ES-I3 (cell line): ENCODE results near the gene SH3BGRL.
"Not testable (repeated sequence)": the region's sequence is repeated elsewhere in the genome, so short reads cannot be mapped to it uniquely, and the experiment has no call there.

Experiments used
- H3K36me3 ChIP-seq: 2 replicates; pipeline ENCODE4 v1.6.1; 2013; ENCODE audit warnings: mild to moderate bottlenecking, low read length, control low read depth, moderate library complexity; ENCODE audit not compliant: insufficient read depth
- H3K4me1 ChIP-seq: 2 replicates; pipeline ENCODE4 v1.6.1; 2013; ENCODE audit warnings: mild to moderate bottlenecking, control low read depth, low read length; ENCODE audit not compliant: insufficient read depth
- H3K9ac ChIP-seq: 2 replicates; pipeline ENCODE4 v1.6.1; 2013; ENCODE audit warnings: low read depth, mild to moderate bottlenecking, low read length, moderate library complexity
- H3K9me3 ChIP-seq: 2 replicates; pipeline ENCODE4 v1.6.1; 2013; ENCODE audit warnings: mild to moderate bottlenecking, low read length, moderate library complexity; ENCODE audit not compliant: control insufficient read depth, insufficient read depth

The SH3BGRL gene

GRCh38 chrX:81291996-81292395 lies 90.1 kb downstream of the SH3BGRL start:
- Histone ChIP-seq H3K9me3 (peaks cover 24% of the 10 kb centered on the region), H3K4me1 (no peaks in the 10 kb centered on the region)

GRCh38 chrX:81294101-81294500 lies 92.2 kb downstream of the SH3BGRL start:
- no peaks in the 10 kb centered on the region for H3K4me1 ChIP-seq
- H3K9me3 ChIP-seq = peaks cover 24% of the 10 kb centered on the region
- no peak overlapping the region for H3K9ac ChIP-seq
- H3K36me3 ChIP-seq = no peaks in the 10 kb centered on the region; the same call in 1 of the 2 replicates

More at GRCh38 chrX:81291996-81292395, 90.1 kb downstream of the SH3BGRL start:
- H3K36me3 ChIP-seq = no peaks in the 10 kb centered on the region; the same call in 1 of the 2 replicates
- no peak overlapping the region for H3K9ac ChIP-seq

GRCh38 chrX:81301877-81302276 lies 100.0 kb downstream of the SH3BGRL start:
- no peaks in the 10 kb centered on the region for H3K4me1 ChIP-seq
- H3K36me3 ChIP-seq = no peaks in the 10 kb centered on the region
- no peaks in the 10 kb centered on the region for H3K9me3 ChIP-seq
- no peak overlapping the region for H3K9ac ChIP-seq

- H3K36me3 ChIP-seq = no peaks in the 10 kb centered on the region
- H3K9ac ChIP-seq = no peak overlapping the region
- no peaks in the 10 kb centered on the region for H3K4me1 ChIP-seq
- H3K9me3 ChIP-seq = no peaks in the 10 kb centered on the region
These were observed 102.7 kb downstream of the SH3BGRL start for GRCh38 chrX:81304563-81304962.

- Histone ChIP-seq H3K36me3 (no peaks in the 10 kb centered on the region), H3K9me3 (no peaks in the 10 kb centered on the region), H3K4me1 (no peaks in the 10 kb centered on the region), H3K9ac (no peak overlapping the region)
These were observed 103.3 kb downstream of the SH3BGRL start for GRCh38 chrX:81305240-81305639.

- Histone ChIP-seq H3K9ac (no peak overlapping the region), H3K9me3 (no peaks in the 10 kb centered on the region; the same call in 1 of the 2 replicates), H3K4me1 (no peaks in the 10 kb centered on the region), H3K36me3 (no peaks in the 10 kb centered on the region)
These were observed 106.4 kb downstream of the SH3BGRL start for GRCh38 chrX:81308086-81308829.

GRCh38 chrX:81316163-81316562 lies 114.3 kb downstream of the SH3BGRL start:
- H3K36me3 ChIP-seq = 0 out of 2 replicates have a peak, but pooled peaks cover 2% of the 10 kb centered on the region
- H3K9me3 ChIP-seq = no peaks in the 10 kb centered on the region; the same call in 1 of the 2 replicates
- no peaks in the 10 kb centered on the region for H3K4me1 ChIP-seq
- no peak overlapping the region for H3K9ac ChIP-seq

- H3K4me1 ChIP-seq, H3K36me3 ChIP-seq, H3K9me3 ChIP-seq, H3K9ac ChIP-seq: not testable (repeated sequence)
These were observed 129.8 kb downstream of the SH3BGRL start for GRCh38 chrX:81331653-81332052.

GRCh38 chrX:81336455-81337152 lies 134.7 kb downstream of the SH3BGRL start:
- Histone ChIP-seq H3K36me3 (no peaks in the 10 kb centered on the region), H3K4me1 (peaks cover 5% of the 10 kb centered on the region; the same call in 1 of the 2 replicates), H3K9ac (no peak overlapping the region), H3K9me3 (no peaks in the 10 kb centered on the region)

- Histone ChIP-seq H3K9me3 (no peaks in the 10 kb centered on the region), H3K9ac (no peak overlapping the region), H3K4me1 (peaks cover 5% of the 10 kb centered on the region; the same call in 1 of the 2 replicates), H3K36me3 (no peaks in the 10 kb centered on the region)
These were observed 135.9 kb downstream of the SH3BGRL start for GRCh38 chrX:81337805-81338204.

GRCh38 chrX:81338924-81339323 lies 137.0 kb downstream of the SH3BGRL start:
- peaks cover 5% of the 10 kb centered on the region; the same call in 1 of the 2 replicates for H3K4me1 ChIP-seq
- no peaks in the 10 kb centered on the region for H3K36me3 ChIP-seq
- no peaks in the 10 kb centered on the region for H3K9me3 ChIP-seq
- H3K9ac ChIP-seq = no peak overlapping the region

- not testable (repeated sequence) for H3K4me1 ChIP-seq, H3K36me3 ChIP-seq, H3K9me3 ChIP-seq, H3K9ac ChIP-seq
These were observed 143.4 kb downstream of the SH3BGRL start for GRCh38 chrX:81345296-81345695.
